Activated naive CD4-positive, alpha-beta T cell treated with anti-CD3 and anti-CD28 coated beads, Interleukin-2, amount 10 ng/mL, durations not matched to agents 7 days and 5 days (primary cell): ENCODE measurements around the gene AJM1.
A peak's percentile ranks its signal among the peaks of the same experiment; 100 is the strongest.

Experiments used
- CTCF ChIA-PET: fragments of 350-600 bp; sonication (Branson Sonifier 250); formaldehyde crosslinking; loops from one replicate; lab custom pipeline; 2021; ENCODE audit warnings: antibody characterized with exemption; lab: Charles Lee
- DNase-seq: peaks from one replicate; pipeline ENCODE4 v3.0.0-alpha.2; 2020
- H3K27ac Mint-ChIP-seq: one replicate; pipeline ENCODE4 v1.8.0; 2021; ENCODE audit warnings: mild to moderate bottlenecking, moderate library complexity, mixed read lengths
- H3K27me3 Mint-ChIP-seq: one replicate; pipeline ENCODE4 v1.8.0; 2021; ENCODE audit warnings: mild to moderate bottlenecking, mixed read lengths
- H3K36me3 Mint-ChIP-seq: one replicate; pipeline ENCODE4 v1.8.0; 2021; ENCODE audit warnings: mixed read lengths
- H3K4me1 Mint-ChIP-seq: one replicate; pipeline ENCODE4 v1.8.0; 2021; ENCODE audit warnings: mixed read lengths
- H3K4me3 Mint-ChIP-seq: one replicate; pipeline ENCODE4 v1.8.0; 2021; ENCODE audit warnings: mild to moderate bottlenecking, moderate library complexity, mixed read lengths
- H3K9me3 Mint-ChIP-seq: one replicate; pipeline ENCODE4 v1.8.0; 2021; ENCODE audit warnings: mixed read lengths

AJM1 gene

DNA sequence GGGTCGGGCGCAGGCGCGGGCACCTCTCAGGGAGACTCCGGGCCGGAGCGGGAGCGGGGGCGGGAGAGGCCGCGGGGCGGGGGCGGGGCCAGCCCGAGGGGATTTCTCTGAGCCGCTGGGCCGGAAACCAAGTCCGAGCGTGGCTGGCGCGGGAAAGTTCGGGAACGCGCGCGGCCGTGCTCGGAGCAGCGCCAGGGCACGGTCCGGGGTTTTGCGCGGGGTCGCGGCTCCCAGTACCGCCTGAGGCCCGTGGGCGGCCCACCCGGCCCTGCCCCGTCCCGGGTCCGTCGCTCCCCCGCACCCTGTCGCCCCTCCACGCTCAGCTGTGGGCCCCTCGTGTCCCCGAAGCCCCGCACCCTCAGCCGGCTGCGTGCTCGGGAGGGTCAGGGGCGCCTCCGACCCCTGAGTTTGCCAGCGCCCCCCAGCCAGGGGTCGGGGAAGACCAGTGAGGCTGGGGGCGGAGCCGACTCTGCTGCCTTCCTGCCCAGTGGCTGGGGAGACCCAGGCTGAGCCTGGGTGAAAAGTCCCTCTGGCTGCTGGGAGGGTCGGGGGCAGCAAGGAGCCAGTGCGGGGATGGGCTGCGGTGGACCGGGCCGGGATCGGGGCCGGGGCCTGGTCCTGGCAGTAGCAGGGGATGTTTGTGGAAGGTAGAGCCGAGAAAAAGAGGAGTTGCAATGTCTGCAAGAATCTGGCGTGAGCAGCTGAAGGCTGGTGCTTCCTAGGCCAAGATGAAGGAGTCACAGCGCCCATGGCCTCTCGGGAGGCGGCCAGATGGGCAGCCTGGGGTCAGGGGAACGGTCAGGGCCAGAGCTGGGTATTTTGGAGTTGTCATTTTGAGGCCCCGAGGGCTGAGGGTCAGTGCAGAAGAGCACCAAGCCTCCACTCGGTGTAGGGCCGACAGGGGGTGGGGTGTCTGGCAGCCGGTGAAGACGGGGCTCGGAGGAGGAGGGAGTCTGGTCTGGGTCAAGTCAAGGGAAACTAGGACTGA, 44.6 kb downstream of the AJM1 start:
- no peaks in the 10 kb centered on the region for H3K27me3 Mint-ChIP-seq
- H3K27ac Mint-ChIP-seq = peak overlapping the region; percentile 78
- H3K9me3 Mint-ChIP-seq = no peaks in the 10 kb centered on the region
- H3K4me1 Mint-ChIP-seq = peaks cover 41% of the 10 kb centered on the region
- peaks cover 15% of the 10 kb centered on the region for H3K36me3 Mint-ChIP-seq
- H3K4me3 Mint-ChIP-seq = peak overlapping the region; percentile 95
- CTCF ChIA-PET = interaction anchor here (1.2 kb wide), 1 partner anchor 10 kb away, joined by 3 read pairs; no protein-coding TSS in a partner anchor
- DNase-seq = peak; percentile 60

DNA sequence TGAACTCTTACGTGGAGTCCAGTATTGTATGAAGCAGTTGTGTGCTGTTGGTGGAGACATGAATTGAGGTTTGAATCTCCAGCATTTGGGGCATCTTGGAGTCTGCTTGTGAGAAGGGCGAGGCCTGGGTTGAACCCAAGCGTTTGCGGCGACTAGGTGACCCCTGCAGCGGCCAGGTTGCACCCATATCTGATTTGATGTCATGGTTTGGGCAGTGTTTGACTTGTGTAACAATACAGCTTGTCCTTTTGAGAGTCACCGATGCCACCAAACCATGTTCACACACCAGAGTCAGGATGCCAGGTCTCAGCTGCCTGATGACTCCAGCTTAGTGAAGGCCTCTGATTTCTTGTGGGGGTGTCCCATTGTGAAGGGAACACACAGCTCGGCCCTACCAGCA, 46.2 kb downstream of the AJM1 start:
- no peak for DNase-seq
- peaks cover 29% of the 10 kb centered on the region for H3K4me1 Mint-ChIP-seq
- no peaks in the 10 kb centered on the region for H3K27me3 Mint-ChIP-seq
- no peak overlapping the region for H3K4me3 Mint-ChIP-seq
- no peaks in the 10 kb centered on the region for H3K9me3 Mint-ChIP-seq
- peaks cover 13% of the 10 kb centered on the region for H3K36me3 Mint-ChIP-seq
- no peak overlapping the region for H3K27ac Mint-ChIP-seq
- CTCF ChIA-PET = no interaction called here

DNA sequence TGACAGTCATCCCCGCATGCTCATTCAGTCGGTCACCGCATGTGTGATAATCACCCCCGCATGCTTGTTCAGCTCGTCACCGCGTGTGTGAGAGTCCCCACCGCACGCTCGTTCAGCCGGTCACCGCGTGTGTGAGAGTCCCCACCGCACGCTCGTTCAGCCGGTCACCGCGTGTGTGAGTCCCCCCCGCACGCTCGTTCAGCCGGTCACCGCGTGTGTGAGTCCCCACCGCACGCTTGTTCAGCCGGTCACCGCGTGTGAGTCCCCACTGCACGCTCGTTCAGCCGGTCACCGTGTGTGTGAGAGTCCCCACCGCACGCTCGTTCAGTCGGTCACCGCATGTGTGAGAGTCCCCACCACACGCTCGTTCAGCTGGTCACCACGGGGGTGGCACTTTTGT, 47.6 kb downstream of the AJM1 start:
- CTCF ChIA-PET = no interaction called here
- no peak overlapping the region for H3K4me3 Mint-ChIP-seq
- H3K4me1 Mint-ChIP-seq = peaks cover 23% of the 10 kb centered on the region
- DNase-seq = no peak
- no peaks in the 10 kb centered on the region for H3K9me3 Mint-ChIP-seq
- H3K36me3 Mint-ChIP-seq = peaks cover 21% of the 10 kb centered on the region
- H3K27ac Mint-ChIP-seq = no peak overlapping the region
- no peaks in the 10 kb centered on the region for H3K27me3 Mint-ChIP-seq

DNA sequence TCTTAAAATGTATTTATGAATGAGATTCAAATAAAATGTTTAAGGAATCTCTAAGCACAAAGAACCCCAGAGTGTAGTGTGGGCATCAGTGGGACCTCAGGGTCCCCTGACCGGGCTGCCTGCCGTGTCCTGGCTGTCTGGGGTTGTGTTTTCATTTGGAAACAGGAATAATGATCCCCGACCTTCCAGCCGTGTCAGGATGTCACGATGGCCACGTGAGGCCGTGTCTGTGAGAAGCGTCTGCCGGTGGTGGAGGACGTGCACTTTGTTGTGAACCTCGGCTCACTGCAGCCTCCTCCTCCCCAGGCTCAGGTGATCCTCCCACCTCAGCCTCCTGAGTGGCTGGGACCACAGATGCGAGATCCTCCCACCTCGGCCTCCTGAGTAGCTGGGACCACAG, 48.4 kb downstream of the AJM1 start:
- CTCF ChIA-PET = no interaction called here
- Mint-ChIP-seq H3K9me3 (no peaks in the 10 kb centered on the region), H3K4me1 (peaks cover 17% of the 10 kb centered on the region), H3K36me3 (peaks cover 22% of the 10 kb centered on the region), H3K4me3 (no peak overlapping the region), H3K27me3 (no peaks in the 10 kb centered on the region), H3K27ac (no peak overlapping the region)
- no peak for DNase-seq
